ENCODE measurements around the gene CSTF1. TPM values are rescaled to one million over a fixed set of nuclear protein-coding genes. Genes with fewer than 3 reads are reported as not detected.

The CSTF1 gene
- total and polyA plus RNA-seq, 2 of the 4 experiments (the other 2 are of a cell fraction), result 48.8 to 105 TPM

GRCh38 chr20:56386219-56386618 is 6.2 kb upstream of the CSTF1 start:
- no peak overlapping the region for H3K18ac ChIP-seq (ENCODE audit: low read depth, low read length)
- peaks cover 2% of the 10 kb centered on the region; the same call in 1 of the 2 replicates for H3K4me1 ChIP-seq (ENCODE audit: control insufficient read depth, insufficient read depth, low read length)
- no peak overlapping the region for H3K4me2 ChIP-seq (ENCODE audit: low read depth, low read length)
- H2BK20ac ChIP-seq (ENCODE audit: low read depth, low read length), result no peak overlapping the region
- H4K20me1 ChIP-seq (ENCODE audit: insufficient read depth, low read length), result no peaks in the 10 kb centered on the region; the same call in none of the 2 replicates
- H2BK15ac ChIP-seq (ENCODE audit: low read depth, low read length), result no peak overlapping the region
- no peak overlapping the region for H3K9ac ChIP-seq (ENCODE audit: low read depth, low read length)
- H3K56ac ChIP-seq (ENCODE audit: extremely low read depth, insufficient read depth, low read length), result no peak overlapping the region
- H2AK5ac ChIP-seq (ENCODE audit: low read depth, low read length), result no peak overlapping the region
- intact Hi-C loops (cut with micrococcal nuclease), result no loop called here
- peaks cover 19% of the 10 kb centered on the region for H3K36me3 ChIP-seq (ENCODE audit: control insufficient read depth, insufficient read depth, low read length)
- no peak overlapping the region for H3K14ac ChIP-seq (replicated peaks; ENCODE audit: low read depth, low read length)
- in situ Hi-C loops (cut with MboI; ENCODE audit: low sequenced_read_pairs), result loop anchor here (25.0 kb wide), 1 partner anchor 976 kb away; the partner anchor contains the start of gene RAE1
- TF ChIP-seq NFE2L2 (IDR thresholded peaks at IDR 0.05; ENCODE audit: low read depth, low read length), result peak; percentile 82
- TF ChIP-seq MAZ (IDR thresholded peaks at IDR 0.05; ENCODE audit: borderline replicate concordance, low read depth, low read length), result no peak
- no peak overlapping the region for H4K5ac ChIP-seq (ENCODE audit: low read depth, low read length)
- peaks cover 48 to 60% of the 10 kb centered on the region in 2 experiments for H3K79me1 ChIP-seq (ENCODE audit: low read depth in 1 of 2, low read length in 2 of 2)
- 91% methylated on average over 5 of the region's 6 CpGs; no CpG with 5 or more reads in 1 of the 2 experiments for WGBS, 2 experiments (ENCODE audit: extremely low coverage in 2 of 2, insufficient read length in 1 of 2)
- BruUV-seq (replicated peaks), result no TSS peak
- no peak overlapping the region for H2AK9ac ChIP-seq (replicated peaks; ENCODE audit: low read depth, low read length, poor library complexity)
- no peak for DNase-seq
- no peak overlapping the region for H2AFZ ChIP-seq (replicated peaks; ENCODE audit: low read length, poor library complexity)
- H2BK120ac ChIP-seq (ENCODE audit: low read depth, low read length), result no peak overlapping the region
- H3K27ac ChIP-seq (ENCODE audit: insufficient read depth, low read length), result no peak overlapping the region
- POLR2A ChIA-PET (ENCODE audit: unreplicated experiment), result no interaction called here
- H3K27me3 ChIP-seq (ENCODE audit: control insufficient read depth, insufficient read depth, low read length), result no peaks in the 10 kb centered on the region
- H3K4ac ChIP-seq (ENCODE audit: low read depth, low read length), result no peak overlapping the region
- ATAC-seq (ENCODE audit: low read depth), result no peak
- H3K9me3 ChIP-seq (ENCODE audit: control insufficient read depth, insufficient read depth, low read length), result no peaks in the 10 kb centered on the region
- no peak overlapping the region for H4K8ac ChIP-seq (ENCODE audit: low read depth in 2 of 2, low read length in 2 of 2)
- H3K23ac ChIP-seq (ENCODE audit: low read depth, low read length), result no peak overlapping the region
- no peak overlapping the region for H4K91ac ChIP-seq (ENCODE audit: insufficient read depth, low read depth, low read length)
- H3K4me3 ChIP-seq (ENCODE audit: insufficient read depth, low read depth, low read length), result no peak overlapping the region
- H2BK5ac ChIP-seq (ENCODE audit: low read depth, low read length, poor library complexity, severe bottlenecking), result no peak overlapping the region
- peaks cover 17% of the 10 kb centered on the region for H3K9me1 ChIP-seq (ENCODE audit: insufficient read depth, low read length)
- CTCF ChIA-PET, result interaction anchor here (0.7 kb wide), 1 partner anchor 12 kb away, joined by 4 read pairs; no protein-coding TSS in a partner anchor
- dilution Hi-C loops (cut with HindIII; ENCODE audit: low sequenced_read_pairs, unreplicated experiment), result no loop called here
